ENCODE measurements around the gene SETDB2.

Gene SETDB2

DNA sequence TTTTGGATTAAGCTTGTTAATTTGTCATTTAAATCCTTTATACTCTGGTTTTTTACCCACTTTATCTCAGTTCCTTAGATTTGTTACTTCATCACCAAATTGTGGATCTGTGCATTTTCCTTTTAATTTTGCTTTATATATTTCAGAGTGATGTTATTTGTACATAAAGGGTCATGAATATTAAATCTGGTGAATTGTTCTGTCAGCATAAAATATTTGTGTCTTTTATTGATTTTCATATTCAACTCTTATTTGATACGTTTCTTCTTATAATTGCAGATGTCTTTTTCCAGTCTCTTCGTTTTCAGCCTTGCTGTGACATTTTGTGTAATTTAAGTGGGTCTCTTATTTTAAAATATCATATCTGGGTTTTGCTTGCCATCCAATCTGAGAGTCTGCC, 4.7 kb downstream of the SETDB2 start:
- Histone ChIP-seq H4K20me1 (ENCODE audit: control insufficient read depth, insufficient read depth, low read depth, low read length) (no peaks in the 10 kb centered on the region), H3K27ac (ENCODE audit: low read depth, low read length) (no peak overlapping the region), H3K4me2 (ENCODE audit: low read length) (peak overlapping the region; percentile 95), H3K36me3 (ENCODE audit: control insufficient read depth, low read length) (peaks cover 68% of the 10 kb centered on the region), H3K27me3 (ENCODE audit: control insufficient read depth, low read length) (no peaks in the 10 kb centered on the region), H3K79me2 (ENCODE audit: control insufficient read depth, low read length) (peaks cover 84% of the 10 kb centered on the region), H3K4me1 (ENCODE audit: control insufficient read depth, low read length) (peaks cover 68% of the 10 kb centered on the region), H3F3A (ENCODE audit: control insufficient read depth, insufficient read depth) (peaks cover 16% of the 10 kb centered on the region), H3K9me2 (replicated peaks; ENCODE audit: control insufficient read depth, low read length) (no peaks in the 10 kb centered on the region), H3K4me3 (ENCODE audit: low read length) (no peak overlapping the region), H3K9me3 (ENCODE audit: control insufficient read depth, insufficient read depth, low read length) (no peaks in the 10 kb centered on the region)
- no peak for TF ChIP-seq CTCF (IDR thresholded peaks at IDR 0.05; ENCODE audit: low read depth, low read length, poor library complexity, severe bottlenecking)
- no peak for TF ChIP-seq EZH2phosphoT487 (IDR thresholded peaks at IDR 0.05; ENCODE audit: borderline replicate concordance, low read length)

DNA sequence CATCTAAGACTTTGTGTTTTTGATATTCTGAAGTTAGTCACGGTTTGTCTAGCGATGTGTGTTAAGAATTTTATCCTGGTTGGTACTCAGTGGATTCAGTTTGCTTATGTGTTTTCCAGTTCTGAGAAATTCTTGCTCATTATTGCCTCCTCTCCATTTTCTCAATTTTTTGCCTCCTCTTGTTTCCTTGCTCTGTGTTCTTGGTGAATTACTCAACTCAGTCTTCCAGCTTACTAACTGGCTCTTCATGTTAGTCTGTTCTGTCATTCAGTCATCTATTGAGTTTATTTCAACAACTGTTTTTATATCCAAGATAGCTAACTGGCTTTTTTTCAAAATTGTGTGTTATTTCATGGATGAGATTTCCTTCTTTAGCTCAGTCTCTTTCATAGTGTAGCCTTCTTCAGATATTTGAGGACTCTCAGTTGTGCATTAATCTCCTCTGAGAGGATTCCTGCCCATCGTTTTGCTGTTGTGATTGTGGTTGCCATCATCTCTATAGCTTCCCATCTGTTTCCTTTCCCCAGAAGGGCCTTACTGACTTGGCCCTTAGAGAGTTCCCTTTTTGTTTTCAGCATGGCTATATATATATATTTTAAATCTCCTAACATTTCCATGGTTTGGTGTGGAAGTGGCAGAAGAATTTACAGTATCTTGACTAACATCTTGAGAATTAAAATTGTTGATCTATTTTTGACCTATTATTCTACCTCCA, 6.2 kb downstream of the SETDB2 start:
- H3K27ac ChIP-seq (ENCODE audit: low read depth, low read length): peak overlapping the region; percentile 30
- no peaks in the 10 kb centered on the region for H4K20me1 ChIP-seq (ENCODE audit: control insufficient read depth, insufficient read depth, low read depth, low read length)
- peak overlapping the region; percentile 15 for H3K4me3 ChIP-seq (ENCODE audit: low read length)
- H3K9me2 ChIP-seq (replicated peaks; ENCODE audit: control insufficient read depth, low read length): no peaks in the 10 kb centered on the region
- no peaks in the 10 kb centered on the region for H3K9me3 ChIP-seq (ENCODE audit: control insufficient read depth, insufficient read depth, low read length)
- H3K4me2 ChIP-seq (ENCODE audit: low read length): peak overlapping the region; percentile 51
- peaks cover 9% of the 10 kb centered on the region; the same call in 1 of the 2 replicates for H3F3A ChIP-seq (ENCODE audit: control insufficient read depth, insufficient read depth)
- no peaks in the 10 kb centered on the region for H3K27me3 ChIP-seq (ENCODE audit: control insufficient read depth, low read length)
- peaks cover 82% of the 10 kb centered on the region for H3K4me1 ChIP-seq (ENCODE audit: control insufficient read depth, low read length)
- peaks cover 84% of the 10 kb centered on the region for H3K79me2 ChIP-seq (ENCODE audit: control insufficient read depth, low read length)
- TF ChIP-seq CTCF (IDR thresholded peaks at IDR 0.05; ENCODE audit: low read depth, low read length, poor library complexity, severe bottlenecking) (no peak), EZH2phosphoT487 (IDR thresholded peaks at IDR 0.05; ENCODE audit: borderline replicate concordance, low read length) (no peak)
- peaks cover 61% of the 10 kb centered on the region for H3K36me3 ChIP-seq (ENCODE audit: control insufficient read depth, low read length)

DNA sequence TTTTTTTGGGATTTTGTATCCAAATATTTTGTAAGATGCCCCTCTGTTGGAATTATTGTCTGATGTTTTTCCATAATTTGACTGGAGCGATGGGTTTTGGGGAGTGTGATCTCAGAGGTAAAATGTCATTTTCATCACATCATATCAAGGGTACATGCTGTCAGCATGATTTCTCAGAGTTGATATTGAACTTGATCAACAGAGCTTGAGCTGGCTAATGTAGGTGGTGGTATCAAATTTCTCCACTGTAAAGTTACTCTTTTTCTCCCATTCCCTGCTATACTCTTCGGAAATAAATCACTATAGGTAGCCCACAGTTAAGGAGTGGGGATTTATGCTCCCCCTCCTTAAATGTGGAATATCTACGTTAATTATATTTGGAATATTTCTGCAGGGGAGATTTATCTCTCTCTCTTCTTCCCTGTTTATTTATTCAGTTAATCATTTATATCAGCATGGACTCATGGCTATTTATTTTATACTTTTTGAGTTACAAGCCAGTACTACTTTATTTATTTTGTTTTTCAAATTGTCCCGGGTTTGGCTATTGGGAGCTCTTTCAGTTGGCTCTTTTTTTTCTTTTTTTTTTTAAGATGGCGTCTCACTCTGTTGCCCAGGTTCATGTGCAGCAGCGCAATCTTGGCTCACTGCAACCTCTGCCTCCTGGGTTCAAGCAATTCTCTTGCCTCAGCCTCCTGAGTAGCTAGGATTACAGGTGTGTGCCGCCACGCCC, 8.8 kb downstream of the SETDB2 start:
- Histone ChIP-seq H3F3A (ENCODE audit: control insufficient read depth, insufficient read depth) (peaks cover 3% of the 10 kb centered on the region; the same call in 1 of the 2 replicates), H3K9me3 (ENCODE audit: control insufficient read depth, insufficient read depth, low read length) (no peaks in the 10 kb centered on the region), H4K20me1 (ENCODE audit: control insufficient read depth, insufficient read depth, low read depth, low read length) (no peaks in the 10 kb centered on the region), H3K27me3 (ENCODE audit: control insufficient read depth, low read length) (no peaks in the 10 kb centered on the region), H3K36me3 (ENCODE audit: control insufficient read depth, low read length) (peaks cover 50% of the 10 kb centered on the region), H3K4me2 (ENCODE audit: low read length) (0 out of 2 replicates have a peak overlapping the region, but pooled peaks have one; percentile 57), H3K79me2 (ENCODE audit: control insufficient read depth, low read length) (peaks cover 68% of the 10 kb centered on the region), H3K27ac (ENCODE audit: low read depth, low read length) (no peak overlapping the region), H3K4me3 (ENCODE audit: low read length) (no peak overlapping the region), H3K4me1 (ENCODE audit: control insufficient read depth, low read length) (peaks cover 63% of the 10 kb centered on the region), H3K9me2 (replicated peaks; ENCODE audit: control insufficient read depth, low read length) (no peaks in the 10 kb centered on the region)
- TF ChIP-seq CTCF (IDR thresholded peaks at IDR 0.05; ENCODE audit: low read depth, low read length, poor library complexity, severe bottlenecking): no peak
- TF ChIP-seq EZH2phosphoT487 (IDR thresholded peaks at IDR 0.05; ENCODE audit: borderline replicate concordance, low read length): no peak

Measured in DOHH2 (cell line).